PFSK-1 (cell line): Measurements from ENCODE around the gene COL9A2.
A peak's percentile ranks its signal among the peaks of the same experiment; 100 is the strongest.

ENCODE experiments used
- FOXP2 ChIP-seq: optimal IDR thresholded peaks from 2 replicates; pipeline ENCODE3; 2011; ENCODE audit warnings: borderline replicate concordance, control low read depth, inconsistent platforms; ENCODE audit not compliant: insufficient read depth; ENCODE audit errors: extremely low read length, extremely low read depth
- POLR2AphosphoS5 ChIP-seq: IDR thresholded peaks from 2 replicates; pipeline ENCODE4 v1.6.1; 2012; ENCODE audit warnings: low read depth, mild to moderate bottlenecking, control low read depth, low read length, moderate library complexity
- REST ChIP-seq, 2 experiments: IDR thresholded peaks; 2 replicates each; pipeline versions ENCODE4 v1.6.1 to v1.8.0; 2011 to 2012; ENCODE audit warnings: low read depth in 2 of 2, low read length in 2 of 2, control low read depth in 1 of 2, inconsistent platforms in 1 of 2, mild to moderate bottlenecking in 1 of 2, moderate library complexity in 1 of 2; ENCODE audit not compliant: insufficient read depth in 1 of 2
- SIN3A ChIP-seq: IDR thresholded peaks from 2 replicates; pipeline ENCODE4 v1.6.1; 2012; ENCODE audit warnings: mild to moderate bottlenecking, low read length, moderate library complexity, borderline replicate concordance; ENCODE audit not compliant: insufficient read depth
- TAF1 ChIP-seq: IDR thresholded peaks from 2 replicates; pipeline ENCODE4 v1.6.1; 2012; ENCODE audit warnings: low read length, control low read depth, borderline replicate concordance; ENCODE audit not compliant: insufficient read depth

Gene COL9A2

GRCh38 chr1:40318970-40319621 is 2.0 kb upstream of the COL9A2 start:
- TF ChIP-seq SIN3A (no peak), FOXP2 (no peak), TAF1 (no peak), POLR2AphosphoS5 (no peak), REST (IDR thresholded peaks at IDR 0.05; ENCODE audit: insufficient read depth in 1 of 2, low read depth in 2 of 2, low read length in 2 of 2) (no peak)

GRCh38 chr1:40318476-40318875 is 1.4 kb upstream of the COL9A2 start:
- TF ChIP-seq TAF1 (no peak), SIN3A (no peak), REST (IDR thresholded peaks at IDR 0.05; ENCODE audit: insufficient read depth in 1 of 2, low read depth in 2 of 2, low read length in 2 of 2) (no peak), FOXP2 (no peak), POLR2AphosphoS5 (no peak)

- TF ChIP-seq FOXP2 (no peak), SIN3A (no peak), POLR2AphosphoS5 (no peak), TAF1 (no peak)
Measured at GRCh38 chr1:40317394-40318074, 448 bp upstream of the COL9A2 start.

GRCh38 chr1:40315795-40316594 is 1.1 kb downstream of the COL9A2 start:
- TF ChIP-seq SIN3A (no peak), POLR2AphosphoS5 (no peak), TAF1 (no peak), FOXP2 (no peak), REST (IDR thresholded peaks at IDR 0.05; ENCODE audit: insufficient read depth in 1 of 2, low read depth in 2 of 2, low read length in 2 of 2) (no peak)

GRCh38 chr1:40315239-40315794 is 1.8 kb downstream of the COL9A2 start:
- no peak for TF ChIP-seq POLR2AphosphoS5
- peak; percentile 5 for TF ChIP-seq FOXP2
- TF ChIP-seq SIN3A = no peak
- no peak for TF ChIP-seq TAF1
- no peak for TF ChIP-seq REST (IDR thresholded peaks at IDR 0.05; ENCODE audit: insufficient read depth in 1 of 2, low read depth in 2 of 2, low read length in 2 of 2)
